Mesenchymal stem cell (in vitro differentiated cells and primary cell): ENCODE measurements around the gene PLS1. TPM values are rescaled to one million over a fixed set of nuclear protein-coding genes. Genes with fewer than 3 reads are reported as not detected.
"Not testable (repeated sequence)": the region's sequence is repeated elsewhere in the genome, so short reads cannot be mapped to it uniquely, and the experiment has no call there.

Experiments
- DNase-seq: peaks from one replicate; pipeline ENCODE4 v3.0.0-alpha.2; 2013
- H2AFZ ChIP-seq: one replicate; pipeline ENCODE4 v1.6.1; 2013; ENCODE audit warnings: low read depth, mild to moderate bottlenecking, control low read depth, inconsistent platforms, low read length, moderate library complexity
- H2AK5ac ChIP-seq: 2 replicates; pipeline ENCODE4 v1.6.1; 2013; ENCODE audit warnings: low read length, moderate library complexity, mild to moderate bottlenecking, inconsistent platforms; ENCODE audit not compliant: severe bottlenecking
- H2BK120ac ChIP-seq: one replicate; pipeline ENCODE4 v1.6.1; 2013; ENCODE audit warnings: low read depth, mild to moderate bottlenecking, inconsistent platforms, low read length, moderate library complexity
- H2BK12ac ChIP-seq, 2 experiments: one replicate each; pipeline ENCODE4 v1.6.1; 2013; ENCODE audit warnings: inconsistent platforms in 2 of 2, low read length in 2 of 2, mild to moderate bottlenecking in 2 of 2, moderate library complexity in 2 of 2, control low read depth in 1 of 2
- H2BK15ac ChIP-seq: one replicate; pipeline ENCODE4 v1.6.1; 2013; ENCODE audit warnings: mild to moderate bottlenecking, low read depth, inconsistent platforms; ENCODE audit not compliant: poor library complexity, severe bottlenecking
- H2BK5ac ChIP-seq: 2 replicates; pipeline ENCODE4 v1.6.1; 2013; ENCODE audit warnings: low read depth, mild to moderate bottlenecking, low read length, control low read depth, inconsistent platforms; ENCODE audit not compliant: poor library complexity, severe bottlenecking
- H3K14ac ChIP-seq, 2 experiments: one replicate each; pipeline ENCODE4 v1.6.1; 2013; ENCODE audit warnings: inconsistent platforms in 2 of 2, low read length in 2 of 2, control low read depth in 1 of 2, mild to moderate bottlenecking in 1 of 2, moderate library complexity in 1 of 2
- H3K18ac ChIP-seq, 2 experiments: one replicate each; pipeline ENCODE4 v1.6.1; 2013; ENCODE audit warnings: inconsistent platforms in 2 of 2, low read length in 2 of 2, control low read depth in 1 of 2, low read depth in 1 of 2, mild to moderate bottlenecking in 1 of 2
- H3K23ac ChIP-seq, 2 experiments: one replicate each; pipeline ENCODE4 v1.6.1; 2013; ENCODE audit warnings: inconsistent platforms in 2 of 2, low read length in 2 of 2, mild to moderate bottlenecking in 2 of 2, moderate library complexity in 2 of 2, control low read depth in 1 of 2
- H3K27ac ChIP-seq: 2 replicates; pipeline ENCODE4 v1.5.1; 2013; ENCODE audit warnings: mild to moderate bottlenecking, moderate library complexity, low read length, control low read depth, inconsistent platforms; ENCODE audit not compliant: poor library complexity, severe bottlenecking
- H3K27me3 ChIP-seq, 2 experiments: 2 replicates each; pipeline versions ENCODE4 v1.6.1 to v1.7.0; 2013; ENCODE audit warnings: low read length in 2 of 2, mild to moderate bottlenecking in 2 of 2, moderate library complexity in 2 of 2, control low read depth in 1 of 2, inconsistent platforms in 1 of 2; ENCODE audit not compliant: control insufficient read depth in 1 of 2, insufficient read depth in 1 of 2
- H3K36me3 ChIP-seq, 2 experiments: 2 replicates each; pipeline versions ENCODE4 v1.6.1 to v1.7.0; 2013; ENCODE audit warnings: low read length in 2 of 2, control low read depth in 1 of 2, inconsistent platforms in 1 of 2, low read depth in 1 of 2, mild to moderate bottlenecking in 1 of 2; ENCODE audit not compliant: insufficient read depth in 2 of 2, control insufficient read depth in 1 of 2
- H3K4ac ChIP-seq, 2 experiments: one replicate each; pipeline ENCODE4 v1.6.1; 2013; ENCODE audit warnings: inconsistent platforms in 2 of 2, low read length in 2 of 2, mild to moderate bottlenecking in 2 of 2, moderate library complexity in 2 of 2, control low read depth in 1 of 2, low read depth in 1 of 2
- H3K4me1 ChIP-seq: 2 replicates; pipeline ENCODE4 v1.6.1; 2013; ENCODE audit warnings: low read depth, low read length, control low read depth; ENCODE audit not compliant: control insufficient read depth, insufficient read depth
- H3K4me2 ChIP-seq: 2 replicates; pipeline ENCODE4 v1.6.1; 2013; ENCODE audit warnings: low read length, mild to moderate bottlenecking, inconsistent platforms; ENCODE audit not compliant: poor library complexity, severe bottlenecking
- H3K4me3 ChIP-seq, 2 experiments: 2 replicates each; pipeline versions ENCODE4 v1.5.1 to v1.7.0; 2013; ENCODE audit warnings: low read length in 2 of 2, mild to moderate bottlenecking in 2 of 2, control low read depth in 1 of 2, low read depth in 1 of 2; ENCODE audit not compliant: insufficient read depth in 1 of 2
- H3K79me1 ChIP-seq: replicated peaks from 2 replicates; pipeline ENCODE4 v1.6.1; 2013; ENCODE audit warnings: mild to moderate bottlenecking, control low read depth, low read length, inconsistent platforms; ENCODE audit not compliant: poor library complexity, severe bottlenecking
- H3K9ac ChIP-seq: 2 replicates; pipeline ENCODE4 v1.7.0; 2013; ENCODE audit warnings: mild to moderate bottlenecking, low read length, moderate library complexity
- H3K9me3 ChIP-seq: 2 replicates; pipeline ENCODE4 v1.7.0; 2013; ENCODE audit warnings: mild to moderate bottlenecking, low read length; ENCODE audit not compliant: control insufficient read depth
- H4K8ac ChIP-seq: one replicate; pipeline ENCODE4 v1.6.1; 2013; ENCODE audit warnings: inconsistent platforms, mild to moderate bottlenecking, low read length, moderate library complexity
- H4K91ac ChIP-seq: one replicate; pipeline ENCODE4 v1.6.1; 2013; ENCODE audit warnings: mild to moderate bottlenecking, low read length, inconsistent platforms
- WGBS: methylation state at CpG from one replicate; pipeline ENCODE4 v1.1.7; 2013; ENCODE audit warnings: mixed read lengths; 5-methylcytosine and 5-hydroxymethylcytosine counted together
- polyA plus RNA-seq, 2 experiments: library from polyadenylated mRNA; stranded (reverse); fragments of 200-250 nt; gene quantifications; one replicate each; pipeline ENCODE4 v1.2.3, GENCODE V29; 2013

PLS1 gene
- polyA plus RNA-seq (2013, experiment 1 of 2), result 0.68 TPM
- polyA plus RNA-seq (2013, experiment 2 of 2), result 0.70 TPM

GRCh38 chr3:142595951-142596725 lies at the start of gene PLS1:
Gene PLS1 (plus strand): TSS chr3:142596393. CDS start chr3:142664238, 67,845 bp downstream.
- Histone ChIP-seq H3K18ac (peak within 1 kb of the TSS; percentile 53 to 62), H3K27ac (peak within 1 kb of the TSS; percentile 95), H2BK12ac (peak within 1 kb of the TSS in 1 of 2 experiments; percentile 60), H3K4me1 (no peaks in the 10 kb centered on the region), H3K36me3 (no peaks in the 10 kb centered on the region), H4K8ac (peak within 1 kb of the TSS; percentile 22), H3K23ac (peak within 1 kb of the TSS in 1 of 2 experiments; percentile 97), H3K27me3 (peaks cover 0 to 13% of the 10 kb centered on the region in 2 experiments), H2AK5ac (peak within 1 kb of the TSS; percentile 35), H3K4me3 (peak within 1 kb of the TSS; percentile 71 to 91), H2AFZ (peak within 1 kb of the TSS; percentile 99), H3K79me1 (peaks cover 16% of the 10 kb centered on the region), H2BK15ac (no peak within 1 kb of the TSS), H3K4me2 (peak within 1 kb of the TSS; percentile 73), H3K4ac (peak within 1 kb of the TSS in 1 of 2 experiments; percentile 49), H3K9me3 (no peaks in the 10 kb centered on the region), H3K14ac (peak within 1 kb of the TSS in 1 of 2 experiments; percentile 93), H2BK5ac (peak within 1 kb of the TSS; percentile 97), H3K9ac (peak within 1 kb of the TSS; percentile 62), H4K91ac (no peak within 1 kb of the TSS), H2BK120ac (no peak within 1 kb of the TSS)
- WGBS, result under 1% methylated on average over 45 of the region's 56 CpGs
- peak; percentile 84 for DNase-seq

- peaks cover 13 to 95% of the 10 kb centered on the region in 2 experiments for H3K36me3 ChIP-seq
- peaks cover 8% of the 10 kb centered on the region for H3K79me1 ChIP-seq
- no peak overlapping the region for H2BK15ac ChIP-seq
- no peak overlapping the region for H4K8ac ChIP-seq
- no peaks in the 10 kb centered on the region for H3K4me1 ChIP-seq
- no peak overlapping the region for H3K9ac ChIP-seq
- no peak overlapping the region for H3K18ac ChIP-seq
- no peak overlapping the region for H2AFZ ChIP-seq
- H2AK5ac ChIP-seq, result no peak overlapping the region
- no peak overlapping the region for H2BK5ac ChIP-seq
- no peak overlapping the region for H3K4me3 ChIP-seq
- H3K9me3 ChIP-seq, result no peaks in the 10 kb centered on the region
- H3K27me3 ChIP-seq, result no peaks in the 10 kb centered on the region
- no peak overlapping the region for H3K23ac ChIP-seq
- H2BK12ac ChIP-seq, result no peak overlapping the region
- H2BK120ac ChIP-seq, result no peak overlapping the region
- 99% methylated on average over 7 of the region's 7 CpGs for WGBS
- no peak overlapping the region for H3K27ac ChIP-seq
- no peak overlapping the region for H4K91ac ChIP-seq
- H3K4me2 ChIP-seq, result no peak overlapping the region
- DNase-seq, result no peak
- no peak overlapping the region for H3K14ac ChIP-seq
- H3K4ac ChIP-seq, result no peak overlapping the region
Measured at GRCh38 chr3:142549986-142550385, 46.2 kb upstream of the PLS1 start.

- not testable (repeated sequence) for H3K23ac ChIP-seq, H3K4me3 ChIP-seq, DNase-seq
Measured at GRCh38 chr3:142552579-142552978, 43.6 kb upstream of the PLS1 start.

GRCh38 chr3:142553741-142554140 lies 42.5 kb upstream of the PLS1 start:
- no peak for DNase-seq
- no peak overlapping the region for H3K4ac ChIP-seq

More at GRCh38 chr3:142552579-142552978, 43.6 kb upstream of the PLS1 start:
- not testable (repeated sequence) for H3K27me3 ChIP-seq, H4K91ac ChIP-seq, H3K9ac ChIP-seq, H3K4me1 ChIP-seq, H3K14ac ChIP-seq, H4K8ac ChIP-seq, H3K4me2 ChIP-seq, H2AFZ ChIP-seq, H2AK5ac ChIP-seq, H2BK5ac ChIP-seq, H2BK12ac ChIP-seq, H3K79me1 ChIP-seq, H3K18ac ChIP-seq, H2BK120ac ChIP-seq, H2BK15ac ChIP-seq, H3K27ac ChIP-seq, H3K9me3 ChIP-seq, H3K4ac ChIP-seq
- WGBS, result no CpG with 5 or more reads among the region's 1 CpG
- H3K36me3 ChIP-seq, result peaks cover 13 to 92% of the 10 kb centered on the region in 2 experiments

More at GRCh38 chr3:142553741-142554140, 42.5 kb upstream of the PLS1 start:
- Histone ChIP-seq H4K91ac (no peak overlapping the region), H2BK120ac (no peak overlapping the region), H3K23ac (no peak overlapping the region), H2BK12ac (no peak overlapping the region), H3K4me2 (no peak overlapping the region), H2BK15ac (no peak overlapping the region), H2AFZ (no peak overlapping the region), H3K9me3 (no peaks in the 10 kb centered on the region), H3K4me3 (no peak overlapping the region), H3K4me1 (no peaks in the 10 kb centered on the region), H3K27ac (no peak overlapping the region), H3K14ac (no peak overlapping the region), H2BK5ac (no peak overlapping the region), H3K79me1 (peaks cover 5% of the 10 kb centered on the region), H4K8ac (no peak overlapping the region), H3K36me3 (peaks cover 16 to 92% of the 10 kb centered on the region in 2 experiments), H3K9ac (no peak overlapping the region), H3K18ac (no peak overlapping the region), H3K27me3 (no peaks in the 10 kb centered on the region), H2AK5ac (no peak overlapping the region)
- 100% methylated on average over 1 of the region's 1 CpG for WGBS
